ENCODE measurements around the gene FBXL15.

Gene FBXL15

DNA sequence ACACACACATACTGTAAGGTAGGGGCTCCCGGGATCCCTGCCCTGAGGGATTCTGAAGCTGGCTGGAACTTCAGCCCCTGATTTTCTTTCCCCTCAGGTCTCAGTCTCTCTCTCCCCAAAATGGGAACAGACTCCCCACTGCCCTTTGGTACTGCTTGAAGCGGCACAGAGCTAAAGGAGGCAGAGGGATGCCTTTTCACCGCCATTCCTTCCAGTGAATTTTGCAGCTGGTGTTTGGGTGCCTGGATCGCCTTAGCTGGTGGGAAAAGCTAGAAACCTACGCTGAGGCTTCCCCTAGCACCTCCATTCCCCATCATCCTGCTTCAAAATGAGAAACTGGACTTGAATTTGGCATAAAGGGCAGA lies 14.5 kb downstream of the FBXL15 start:
- Histone ChIP-seq H3K36me3 (no peaks in the 10 kb centered on the region), H3K4me3 (ENCODE audit: low read depth in 1 of 2, low read length in 1 of 2) (no peak overlapping the region), H3K27me3 (no peaks in the 10 kb centered on the region), H3K9me3 (no peaks in the 10 kb centered on the region), H3K27ac (peak overlapping the region; percentile 44), H3K4me1 (ENCODE audit: control insufficient read depth in 1 of 2, insufficient read depth in 1 of 2, low read depth in 1 of 2, low read length in 1 of 2) (peaks cover 38 to 39% of the 10 kb centered on the region in 2 experiments)
- no peak for TF ChIP-seq CTCF (IDR thresholded peaks at IDR 0.05)

DNA sequence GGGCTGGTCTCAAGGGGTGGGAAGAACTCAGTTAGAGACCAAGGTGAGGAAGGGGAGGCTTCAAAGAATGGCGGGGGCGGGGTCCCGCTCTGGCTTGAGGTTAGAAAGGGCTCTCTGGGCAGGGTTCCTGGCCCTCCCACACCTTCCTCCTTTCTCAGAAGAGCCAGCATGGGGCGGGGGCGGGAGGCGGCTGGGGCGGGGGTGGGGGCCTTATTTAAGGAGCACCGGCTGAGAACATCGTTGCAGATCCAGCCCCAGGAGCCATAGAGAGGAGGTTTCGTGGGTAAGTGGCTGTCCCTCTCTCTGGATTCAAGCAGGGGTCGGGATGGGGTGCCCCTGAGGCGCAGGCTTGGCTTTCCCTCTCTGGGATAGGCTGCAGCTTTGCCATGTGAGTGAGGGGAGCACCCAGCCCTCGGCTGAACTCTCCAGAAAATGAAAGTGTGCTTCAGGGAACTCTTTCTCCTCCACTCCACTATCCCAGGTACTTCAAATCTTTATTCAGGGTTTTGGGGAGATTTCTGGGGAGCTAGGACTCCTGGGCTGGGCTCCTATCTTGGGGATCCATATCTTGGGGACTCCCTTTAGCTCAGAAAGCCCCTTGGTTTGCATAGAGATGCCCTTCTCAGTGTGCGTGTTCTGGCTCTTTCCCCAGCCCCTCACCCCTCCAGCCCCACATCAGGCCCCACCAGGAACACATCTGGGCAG lies 15.0 kb downstream of the FBXL15 start:
- no peak for TF ChIP-seq CTCF (IDR thresholded peaks at IDR 0.05)
- Histone ChIP-seq H3K27ac (peak overlapping the region; percentile 44), H3K4me3 (ENCODE audit: low read depth in 1 of 2, low read length in 1 of 2) (no peak overlapping the region), H3K4me1 (ENCODE audit: control insufficient read depth in 1 of 2, insufficient read depth in 1 of 2, low read depth in 1 of 2, low read length in 1 of 2) (peaks cover 38 to 39% of the 10 kb centered on the region in 2 experiments), H3K27me3 (no peaks in the 10 kb centered on the region), H3K36me3 (no peaks in the 10 kb centered on the region), H3K9me3 (no peaks in the 10 kb centered on the region)

- TF ChIP-seq CTCF (IDR thresholded peaks at IDR 0.05), result no peak
- peaks cover 38 to 39% of the 10 kb centered on the region in 2 experiments for H3K4me1 ChIP-seq (ENCODE audit: control insufficient read depth in 1 of 2, insufficient read depth in 1 of 2, low read depth in 1 of 2, low read length in 1 of 2)
- no peaks in the 10 kb centered on the region for H3K27me3 ChIP-seq
- H3K9me3 ChIP-seq, result no peaks in the 10 kb centered on the region
- no peak overlapping the region for H3K27ac ChIP-seq
- no peaks in the 10 kb centered on the region for H3K36me3 ChIP-seq
- no peak overlapping the region for H3K4me3 ChIP-seq (ENCODE audit: low read depth in 1 of 2, low read length in 1 of 2)
These were observed 15.7 kb downstream of the FBXL15 start for GRCh38 chr10:102436312-102436711.

- TF ChIP-seq CTCF (IDR thresholded peaks at IDR 0.05), result no peak
- Histone ChIP-seq H3K9me3 (no peaks in the 10 kb centered on the region), H3K4me3 (ENCODE audit: low read depth in 1 of 2, low read length in 1 of 2) (no peak overlapping the region), H3K4me1 (ENCODE audit: control insufficient read depth in 1 of 2, insufficient read depth in 1 of 2, low read depth in 1 of 2, low read length in 1 of 2) (peaks cover 28 to 29% of the 10 kb centered on the region in 2 experiments), H3K27ac (no peak overlapping the region), H3K27me3 (no peaks in the 10 kb centered on the region), H3K36me3 (no peaks in the 10 kb centered on the region)
These were observed 16.9 kb downstream of the FBXL15 start for GRCh38 chr10:102437515-102437914.

DNA sequence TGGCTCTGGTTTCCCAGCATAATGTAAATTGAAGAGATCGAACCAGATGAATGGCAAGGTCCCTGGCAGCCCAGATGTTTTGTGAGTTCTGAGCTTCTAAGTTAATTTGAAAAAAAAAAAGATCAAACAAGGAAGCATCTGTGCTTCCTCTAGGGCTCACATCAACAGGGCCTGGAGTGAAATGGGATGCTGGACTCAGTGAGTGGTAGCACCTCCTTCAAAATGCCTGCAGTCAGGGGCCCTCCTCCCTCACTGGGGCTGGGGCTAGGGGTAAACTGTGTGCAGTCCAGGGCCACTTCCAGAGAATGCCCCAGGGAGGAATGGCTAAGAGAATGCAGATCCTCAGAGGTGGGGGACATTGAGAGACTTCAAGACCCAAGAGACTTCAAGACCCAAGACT lies 17.7 kb downstream of the FBXL15 start:
- H3K36me3 ChIP-seq, result no peaks in the 10 kb centered on the region
- TF ChIP-seq CTCF (IDR thresholded peaks at IDR 0.05), result no peak
- no peak overlapping the region for H3K27ac ChIP-seq
- H3K27me3 ChIP-seq, result no peaks in the 10 kb centered on the region
- no peak overlapping the region for H3K4me3 ChIP-seq (ENCODE audit: low read depth in 1 of 2, low read length in 1 of 2)
- H3K4me1 ChIP-seq (ENCODE audit: control insufficient read depth in 1 of 2, insufficient read depth in 1 of 2, low read depth in 1 of 2, low read length in 1 of 2), result peaks cover 21 to 22% of the 10 kb centered on the region in 2 experiments
- no peaks in the 10 kb centered on the region for H3K9me3 ChIP-seq
